Trophoblast cell (in vitro differentiated cells and primary cell): ENCODE data around the gene POLR2F.
A peak's percentile ranks its signal among the peaks of the same experiment; 100 is the strongest.

Experiments
- DNase-seq, 2 donors: peaks; one replicate each; pipeline ENCODE4 v3.0.0-alpha.2; 2016
- H2AFZ ChIP-seq: 2 replicates; pipeline ENCODE4 v1.6.1; 2013; ENCODE audit warnings: low read length, moderate library complexity, mild to moderate bottlenecking; ENCODE audit not compliant: insufficient read depth, poor library complexity
- H2AK5ac ChIP-seq: 2 replicates; pipeline ENCODE4 v1.6.1; 2013; ENCODE audit warnings: mild to moderate bottlenecking, low read length
- H2BK120ac ChIP-seq: 2 replicates; pipeline ENCODE4 v1.6.1; 2013; ENCODE audit warnings: low read length, mild to moderate bottlenecking, moderate library complexity; ENCODE audit not compliant: insufficient read depth, poor library complexity
- H2BK12ac ChIP-seq: 2 replicates; pipeline ENCODE4 v1.6.1; 2013; ENCODE audit warnings: mild to moderate bottlenecking, low read length, moderate library complexity
- H2BK5ac ChIP-seq: 2 replicates; pipeline ENCODE4 v1.6.1; 2013; ENCODE audit warnings: low read length, low read depth, moderate library complexity, mild to moderate bottlenecking; ENCODE audit not compliant: poor library complexity
- H3K14ac ChIP-seq: 2 replicates; pipeline ENCODE4 v1.6.1; 2013; ENCODE audit warnings: mild to moderate bottlenecking, low read length
- H3K18ac ChIP-seq: 2 replicates; pipeline ENCODE4 v1.6.1; 2013; ENCODE audit warnings: mild to moderate bottlenecking, low read length
- H3K23ac ChIP-seq: 2 replicates; pipeline ENCODE4 v1.6.1; 2013; ENCODE audit warnings: low read length
- H3K27ac ChIP-seq: 2 replicates; pipeline ENCODE4 v1.5.1; 2013; ENCODE audit warnings: low read depth, mild to moderate bottlenecking, inconsistent platforms, low read length, moderate library complexity
- H3K27me3 ChIP-seq: 2 replicates; pipeline ENCODE4 v1.6.1; 2013; ENCODE audit warnings: inconsistent platforms, mild to moderate bottlenecking, low read length, moderate library complexity; ENCODE audit not compliant: insufficient read depth
- H3K36me3 ChIP-seq, 2 experiments: 1 replicate in 1 of 2; 2 replicates in 1 of 2; pipeline ENCODE4 v1.6.1; 2013; ENCODE audit warnings: low read length in 2 of 2, mild to moderate bottlenecking in 2 of 2, moderate library complexity in 1 of 2; ENCODE audit not compliant: insufficient read depth in 2 of 2, control insufficient read depth in 1 of 2
- H3K4ac ChIP-seq: 2 replicates; pipeline ENCODE4 v1.6.1; 2013; ENCODE audit warnings: low read depth, mild to moderate bottlenecking, low read length, moderate library complexity
- H3K4me1 ChIP-seq, 2 experiments: 1 replicate in 1 of 2; 2 replicates in 1 of 2; pipeline ENCODE4 v1.6.1; 2013; ENCODE audit warnings: low read length in 2 of 2, mild to moderate bottlenecking in 2 of 2, moderate library complexity in 1 of 2; ENCODE audit not compliant: insufficient read depth in 2 of 2, control insufficient read depth in 1 of 2
- H3K4me2 ChIP-seq: 2 replicates; pipeline ENCODE4 v1.6.1; 2013; ENCODE audit warnings: inconsistent platforms, mild to moderate bottlenecking, low read length, moderate library complexity
- H3K4me3 ChIP-seq: 2 replicates; pipeline ENCODE4 v1.5.1; 2013; ENCODE audit warnings: mild to moderate bottlenecking, low read depth, low read length, inconsistent platforms
- H3K79me1 ChIP-seq: one replicate; pipeline ENCODE4 v1.6.1; 2013; ENCODE audit warnings: low read length
- H3K79me2 ChIP-seq: 2 replicates; pipeline ENCODE4 v1.6.1; 2013; ENCODE audit warnings: low read length, mild to moderate bottlenecking; ENCODE audit not compliant: control insufficient read depth, insufficient read depth, poor library complexity
- H3K9ac ChIP-seq: 2 replicates; pipeline ENCODE4 v1.6.1; 2013; ENCODE audit warnings: mild to moderate bottlenecking, low read length
- H3K9me3 ChIP-seq: 2 replicates; pipeline ENCODE4 v1.6.1; 2013; ENCODE audit warnings: low read depth, mild to moderate bottlenecking, control low read depth, inconsistent platforms, low read length; ENCODE audit not compliant: insufficient read depth
- H4K12ac ChIP-seq: 2 replicates; pipeline ENCODE4 v1.6.1; 2013; ENCODE audit warnings: low read depth, mild to moderate bottlenecking, low read length, moderate library complexity
- H4K8ac ChIP-seq: 2 replicates; pipeline ENCODE4 v1.6.1; 2013; ENCODE audit warnings: low read depth, mild to moderate bottlenecking, low read length, moderate library complexity
- H4K91ac ChIP-seq: one replicate; pipeline ENCODE4 v1.6.1; 2013; ENCODE audit warnings: low read depth, mild to moderate bottlenecking, low read length, moderate library complexity
- WGBS: extraction: QIAGEN DNeasy Blood & Tissue Kit; methylation state at CpG from one replicate; pipeline ENCODE4 v1.1.7; 2013; ENCODE audit warnings: missing lambda C conversion rate; ENCODE audit not compliant: insufficient read length, insufficient coverage; ENCODE audit errors: extremely low coverage; 5-methylcytosine and 5-hydroxymethylcytosine counted together

Gene POLR2F

DNA sequence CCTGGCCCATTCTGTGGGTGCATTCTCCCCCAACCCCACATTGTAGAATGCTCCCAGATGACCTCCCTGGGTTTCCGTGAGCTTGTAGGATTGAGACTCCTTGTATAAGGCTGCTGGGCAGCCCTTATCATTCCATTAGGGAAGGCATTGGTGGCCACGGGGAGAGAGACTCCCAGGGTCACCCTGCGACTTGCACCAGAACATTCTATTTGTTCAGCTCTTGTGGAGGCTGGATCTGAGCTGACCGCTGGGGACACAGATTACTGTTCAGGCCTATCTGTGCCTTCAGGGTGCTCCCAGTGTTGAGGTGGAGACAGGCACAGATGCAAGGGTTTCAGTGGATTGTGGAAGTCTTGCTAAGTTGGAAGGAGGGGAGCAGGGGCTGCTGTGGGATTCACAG is 29.6 kb upstream of the POLR2F start:
- Histone ChIP-seq H3K79me2 (no peaks in the 10 kb centered on the region), H4K12ac (no peak overlapping the region), H3K4me3 (no peak overlapping the region), H3K27me3 (no peaks in the 10 kb centered on the region), H3K4ac (no peak overlapping the region), H2BK12ac (no peak overlapping the region), H3K14ac (no peak overlapping the region), H2AK5ac (no peak overlapping the region), H3K36me3 (peaks cover 84 to 86% of the 10 kb centered on the region in 2 experiments), H3K23ac (no peak overlapping the region), H4K8ac (no peak overlapping the region), H3K9ac (no peak overlapping the region), H4K91ac (no peak overlapping the region), H2AFZ (no peak overlapping the region), H3K4me1 (no peaks in the 10 kb centered on the region), H2BK120ac (no peak overlapping the region), H3K4me2 (no peak overlapping the region), H3K9me3 (peaks cover 2% of the 10 kb centered on the region), H3K18ac (no peak overlapping the region), H3K27ac (no peak overlapping the region), H3K79me1 (no peaks in the 10 kb centered on the region), H2BK5ac (no peak overlapping the region)
- no peak for DNase-seq
- no CpG with 5 or more reads among the region's 4 CpGs for WGBS

DNA sequence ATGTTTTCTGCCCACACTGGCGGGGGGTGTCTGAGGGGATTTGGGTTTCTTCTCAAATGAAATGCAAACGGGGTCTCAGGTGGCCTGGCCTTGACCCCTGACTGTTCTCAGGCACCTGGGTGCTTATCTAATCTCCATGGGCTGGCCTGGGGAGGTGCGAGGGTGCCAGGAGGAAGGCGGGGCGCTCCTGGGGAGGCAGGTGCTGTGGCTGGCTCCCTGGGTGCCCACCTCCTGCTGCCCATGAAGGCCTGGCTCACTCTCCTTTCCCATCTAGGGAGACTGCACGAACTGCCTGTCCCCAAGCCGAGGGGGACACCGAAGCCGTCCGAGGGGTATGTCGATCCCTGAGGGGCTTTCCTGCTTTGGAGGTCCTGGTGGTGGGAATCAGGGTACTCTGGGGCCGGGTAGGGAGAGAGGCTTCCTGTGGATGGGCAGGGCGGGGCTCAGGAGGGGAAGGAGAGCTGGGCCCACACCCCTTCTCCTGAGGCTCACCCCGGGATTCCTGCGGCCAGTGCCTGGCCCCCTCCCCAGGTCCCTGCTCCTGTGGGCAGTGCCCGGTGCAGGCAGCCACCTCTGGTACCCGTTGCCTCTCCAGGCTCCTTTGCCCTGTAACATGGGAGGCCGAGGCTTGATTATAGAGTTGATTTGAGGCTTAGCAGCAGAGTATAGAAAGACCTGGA is 29.0 kb upstream of the POLR2F start:
- H3K4me1 ChIP-seq = no peaks in the 10 kb centered on the region

DNA sequence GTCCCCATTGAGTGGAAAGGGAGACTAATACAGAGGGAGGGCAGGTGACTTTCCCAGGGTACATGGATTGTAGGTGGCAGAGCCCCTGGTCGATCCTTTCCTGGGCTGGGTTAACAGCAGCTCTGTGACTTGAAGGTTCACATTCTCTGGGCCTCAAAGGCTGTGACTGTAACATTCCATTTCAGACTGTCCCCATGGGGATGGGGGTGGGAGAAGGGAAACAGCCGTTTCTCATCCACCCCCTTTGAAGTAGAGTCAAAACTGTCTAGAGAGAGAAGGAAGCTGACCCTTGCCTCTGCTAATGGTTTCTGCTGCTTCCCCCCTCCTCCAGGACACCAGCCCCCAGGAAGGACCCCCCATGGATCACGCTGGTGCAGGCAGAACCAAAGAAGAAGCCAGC is 28.2 kb upstream of the POLR2F start:
- no peak overlapping the region for H3K23ac ChIP-seq
- H4K12ac ChIP-seq = no peak overlapping the region
- H2AK5ac ChIP-seq = no peak overlapping the region
- no peak overlapping the region for H4K91ac ChIP-seq
- H3K18ac ChIP-seq = no peak overlapping the region
- H4K8ac ChIP-seq = no peak overlapping the region
- H3K4me1 ChIP-seq = no peaks in the 10 kb centered on the region
- H2BK12ac ChIP-seq = no peak overlapping the region
- peaks cover 87 to 88% of the 10 kb centered on the region in 2 experiments for H3K36me3 ChIP-seq
- WGBS = no CpG with 5 or more reads among the region's 3 CpGs
- no peak overlapping the region for H3K9ac ChIP-seq
- no peak overlapping the region for H2BK120ac ChIP-seq
- H2BK5ac ChIP-seq = no peak overlapping the region
- no peak overlapping the region for H3K27ac ChIP-seq
- H3K79me1 ChIP-seq = no peaks in the 10 kb centered on the region
- H3K79me2 ChIP-seq = no peaks in the 10 kb centered on the region
- no peak overlapping the region for H3K4me2 ChIP-seq
- H3K4me3 ChIP-seq = no peak overlapping the region
- DNase-seq = no peak
- H3K27me3 ChIP-seq = no peaks in the 10 kb centered on the region
- no peak overlapping the region for H3K4ac ChIP-seq
- no peak overlapping the region for H2AFZ ChIP-seq
- no peaks in the 10 kb centered on the region for H3K9me3 ChIP-seq
- no peak overlapping the region for H3K14ac ChIP-seq

More for the DNA sequence above, 29.0 kb upstream of the POLR2F start:
- H4K91ac ChIP-seq = no peak overlapping the region
- H3K23ac ChIP-seq = no peak overlapping the region
- no peak overlapping the region for H2AK5ac ChIP-seq
- H3K4me3 ChIP-seq = no peak overlapping the region
- no CpG with 5 or more reads among the region's 18 CpGs for WGBS
- H4K12ac ChIP-seq = no peak overlapping the region
- H2BK5ac ChIP-seq = no peak overlapping the region
- no peaks in the 10 kb centered on the region for H3K79me1 ChIP-seq
- no peak overlapping the region for H2BK12ac ChIP-seq
- no peaks in the 10 kb centered on the region for H3K27me3 ChIP-seq
- no peak overlapping the region for H3K4me2 ChIP-seq
- no peak for DNase-seq
- no peak overlapping the region for H2BK120ac ChIP-seq
- no peaks in the 10 kb centered on the region for H3K9me3 ChIP-seq
- no peak overlapping the region for H4K8ac ChIP-seq
- H3K18ac ChIP-seq = no peak overlapping the region
- no peak overlapping the region for H2AFZ ChIP-seq
- H3K79me2 ChIP-seq = no peaks in the 10 kb centered on the region
- H3K14ac ChIP-seq = no peak overlapping the region
- H3K27ac ChIP-seq = no peak overlapping the region
- peak overlapping the region; percentile 8 for H3K4ac ChIP-seq
- H3K36me3 ChIP-seq = peaks cover 85 to 87% of the 10 kb centered on the region in 2 experiments
- no peak overlapping the region for H3K9ac ChIP-seq

DNA sequence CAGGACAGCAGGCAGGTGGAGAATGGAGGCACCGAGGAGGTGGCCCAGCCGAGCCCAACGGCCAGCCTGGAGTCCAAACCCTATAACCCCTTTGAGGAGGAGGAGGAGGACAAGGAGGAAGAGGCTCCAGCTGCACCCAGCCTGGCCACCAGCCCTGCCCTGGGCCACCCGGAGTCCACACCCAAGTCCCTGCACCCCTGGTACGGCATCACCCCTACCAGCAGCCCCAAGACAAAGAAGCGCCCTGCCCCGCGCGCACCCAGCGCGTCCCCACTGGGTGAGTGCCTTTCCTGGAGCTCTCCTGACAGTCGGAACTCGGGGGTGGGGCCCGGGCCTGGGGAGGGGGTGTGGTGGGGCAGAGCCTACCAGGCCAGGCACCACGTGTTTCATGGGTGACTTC is 27.7 kb upstream of the POLR2F start:
- Histone ChIP-seq H2BK12ac (no peak overlapping the region), H3K79me2 (no peaks in the 10 kb centered on the region), H3K4me1 (no peaks in the 10 kb centered on the region), H2BK120ac (no peak overlapping the region), H3K4me3 (no peak overlapping the region), H3K18ac (no peak overlapping the region), H3K27ac (no peak overlapping the region), H3K27me3 (no peaks in the 10 kb centered on the region), H3K9ac (no peak overlapping the region), H2BK5ac (no peak overlapping the region), H4K12ac (no peak overlapping the region), H2AK5ac (no peak overlapping the region), H3K14ac (no peak overlapping the region), H3K23ac (no peak overlapping the region), H4K91ac (no peak overlapping the region), H3K4me2 (no peak overlapping the region), H3K9me3 (no peaks in the 10 kb centered on the region), H3K4ac (peak overlapping the region; percentile 2), H3K79me1 (no peaks in the 10 kb centered on the region), H3K36me3 (peaks cover 88 to 91% of the 10 kb centered on the region in 2 experiments), H2AFZ (no peak overlapping the region), H4K8ac (no peak overlapping the region)
- no peak for DNase-seq
- WGBS = no CpG with 5 or more reads among the region's 15 CpGs
